T-helper 1 cell treated with Interleukin-12 subunit alpha and Interleukin-12 subunit beta and Interleukin-4 antibody, amounts not matched to agents 30 ng/mL and 1 ng/mL, for 36 hours (primary cell): ENCODE results near the gene NCOR2. TPM values are rescaled to one million over a fixed set of nuclear protein-coding genes. Genes with fewer than 3 reads are reported as not detected.

Source experiments
- intact Hi-C: fragments of 100-400 bp; cut with micrococcal nuclease; formaldehyde crosslinking; loops from one replicate; pipeline ENCODE4 v1.15.1; 2024
- total RNA-seq: library from RNA; stranded (reverse); gene quantifications from 2 replicates; pipeline ENCODE4 v1.2.3, GENCODE V29; 2022

The NCOR2 gene
- total RNA-seq, 1 donor from 2014 or later: 108 TPM

DNA sequence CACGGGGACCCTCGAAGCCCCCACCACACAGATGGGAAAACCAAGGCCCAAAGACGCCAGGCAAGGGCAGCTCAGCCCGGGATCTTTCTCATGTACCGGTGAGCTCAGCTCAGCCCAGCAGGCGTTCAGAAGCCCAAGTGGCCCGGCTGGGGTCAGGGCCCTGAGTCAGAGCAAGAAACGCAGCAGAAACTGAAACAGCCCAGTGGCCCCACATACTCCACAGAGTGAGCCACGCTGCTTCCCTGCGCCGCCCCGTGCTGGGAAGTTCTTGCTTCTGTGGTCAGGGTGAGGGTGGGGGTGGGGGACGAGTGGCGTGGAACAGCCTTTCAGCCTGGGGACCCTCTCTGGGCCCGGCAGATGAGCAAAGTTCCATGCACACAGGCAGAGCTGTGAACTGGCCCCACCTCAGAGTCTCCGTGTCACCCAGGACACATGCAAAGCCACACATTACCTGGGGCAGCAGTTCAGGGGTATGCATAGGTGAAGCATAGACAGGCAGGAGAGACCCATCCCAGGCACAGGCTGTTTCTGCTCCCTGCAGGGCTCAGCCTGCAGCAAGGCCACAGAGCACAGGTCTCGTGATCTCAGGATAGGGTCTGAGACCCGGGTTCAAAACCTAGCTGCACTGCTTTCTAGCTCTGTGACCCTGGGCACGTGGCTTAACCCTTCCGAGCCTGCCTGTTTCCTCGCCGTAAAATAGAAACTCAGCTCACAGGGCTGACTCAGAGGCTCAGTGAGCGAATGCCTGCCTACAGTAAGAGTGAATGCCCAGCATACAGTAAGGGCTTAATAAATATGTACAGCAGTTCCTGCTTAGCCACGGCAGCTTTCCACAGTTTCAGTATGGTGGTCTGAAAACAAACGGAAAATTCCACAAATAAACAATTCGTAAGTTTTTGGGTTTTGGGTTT, 21.6 kb downstream of the NCOR2 start:
- intact Hi-C loops: loop anchor here (1.0 to 5.0 kb wide), 3 partner anchors 21 to 168 kb away; no protein-coding TSS in a partner anchor

DNA sequence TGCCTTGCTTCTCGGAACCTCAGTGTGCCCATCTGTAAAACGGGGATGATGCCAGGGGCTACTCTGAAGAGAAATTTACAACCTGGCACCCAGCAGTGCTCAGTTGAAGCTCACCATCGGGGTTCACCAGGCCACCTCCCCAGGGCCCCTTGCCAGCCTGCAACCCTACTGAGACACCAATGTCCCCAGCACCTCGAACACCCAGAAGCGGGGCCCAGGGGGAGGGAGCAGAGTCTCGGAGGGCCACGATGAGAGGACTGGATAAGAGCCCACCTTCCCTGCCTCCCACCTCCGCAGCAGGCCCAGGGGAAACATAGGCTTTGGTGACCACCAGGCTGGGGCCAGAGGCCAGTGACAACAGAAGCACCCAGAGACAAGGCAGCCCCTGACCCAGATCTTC, 22.4 kb downstream of the NCOR2 start:
- intact Hi-C loops: loop anchor here (1.0 to 5.0 kb wide), 2 partner anchors 21 to 78 kb away; no protein-coding TSS in a partner anchor

DNA sequence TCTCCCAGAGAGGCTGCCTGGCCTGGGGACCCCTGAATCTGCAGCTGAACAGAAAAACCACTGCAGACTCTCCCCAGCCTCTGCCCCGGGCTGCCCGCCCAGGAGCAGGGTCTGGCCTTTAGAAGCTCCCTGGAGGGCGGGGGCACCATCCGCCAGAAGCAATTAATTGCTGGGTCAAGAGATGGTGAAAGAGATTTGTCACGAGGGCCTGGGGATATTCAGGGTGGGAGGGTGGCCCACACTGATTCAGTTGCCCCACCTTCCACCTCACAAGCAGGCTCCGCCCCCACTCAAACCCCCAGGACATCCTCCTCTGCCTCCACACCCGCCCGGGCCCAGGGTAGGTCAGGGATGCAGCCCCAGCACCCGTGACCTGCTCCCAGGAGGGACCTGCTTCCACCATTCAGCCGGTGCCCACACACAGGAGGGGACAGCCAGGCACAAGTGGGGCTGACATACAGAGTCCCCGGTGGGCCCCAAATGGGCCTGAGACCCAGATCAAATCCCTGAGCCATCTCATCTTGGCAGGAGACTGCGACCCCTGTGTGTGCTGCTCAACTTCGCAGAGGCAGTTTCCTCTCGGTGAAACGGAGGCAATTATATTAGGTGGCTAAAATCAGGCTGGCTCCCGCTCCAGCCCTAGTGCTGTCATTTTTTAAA, 23.0 kb downstream of the NCOR2 start:
- intact Hi-C loops: no loop called here

DNA sequence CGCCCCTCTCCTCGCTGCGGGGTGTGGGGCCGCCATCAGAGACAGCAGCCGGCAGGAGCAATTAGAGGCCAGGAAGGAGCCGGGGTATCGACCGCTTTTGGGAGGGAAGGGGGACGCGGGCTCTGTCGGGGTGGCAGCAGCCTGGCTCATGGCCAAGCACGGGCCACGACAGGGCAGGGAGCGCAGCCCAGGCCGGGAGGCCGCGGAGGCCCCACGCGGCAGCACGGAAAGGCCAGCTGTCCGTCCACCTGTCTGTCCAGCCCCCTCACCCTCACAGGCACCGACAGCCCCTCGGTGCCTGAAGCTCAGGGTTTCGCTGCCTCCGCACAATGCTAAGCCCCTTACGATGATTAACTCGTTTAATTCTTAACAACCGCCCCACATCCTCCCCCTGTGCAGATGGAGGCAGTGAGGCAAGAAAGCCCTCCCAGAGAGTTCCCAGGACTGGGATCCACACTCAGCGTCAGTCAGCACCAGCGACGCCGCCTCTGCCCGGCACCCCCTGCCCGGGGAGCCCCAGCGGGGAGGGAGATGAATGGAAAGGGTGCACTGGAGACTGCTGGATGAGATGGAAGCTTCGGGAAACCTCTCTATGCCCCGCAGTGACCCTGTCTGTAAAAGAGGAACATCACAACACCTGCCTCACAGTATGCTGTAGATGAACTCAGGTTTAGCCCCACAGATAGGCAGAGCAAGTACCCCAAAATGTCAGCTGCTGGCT, 23.7 kb downstream of the NCOR2 start:
- intact Hi-C loops: no loop called here

DNA sequence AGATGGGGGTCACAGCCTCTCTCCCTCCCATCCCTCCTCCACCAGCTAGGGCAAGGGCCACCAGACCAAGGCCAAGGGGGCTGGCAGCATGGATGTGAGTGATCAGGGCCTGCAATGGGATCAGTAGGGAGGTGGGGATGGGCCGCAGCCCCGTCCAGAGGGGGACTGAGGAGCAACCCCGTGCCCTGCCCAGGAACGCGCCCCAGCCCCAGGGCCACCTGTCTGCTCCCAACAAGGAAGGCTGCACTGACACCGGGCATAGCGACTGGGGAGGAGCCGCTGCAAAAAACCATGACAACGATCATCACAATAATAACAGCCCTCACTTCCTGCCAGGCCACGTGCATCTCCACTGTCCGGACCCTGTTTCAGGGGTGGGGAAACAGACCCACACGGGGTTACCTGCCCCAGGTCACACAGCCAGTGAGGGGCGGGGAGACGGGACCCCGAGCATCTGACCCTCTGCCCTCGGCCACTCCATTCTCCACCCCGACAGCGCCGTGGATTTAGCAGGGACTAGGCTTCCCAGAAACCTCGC, 24.3 kb downstream of the NCOR2 start:
- intact Hi-C loops: no loop called here

DNA sequence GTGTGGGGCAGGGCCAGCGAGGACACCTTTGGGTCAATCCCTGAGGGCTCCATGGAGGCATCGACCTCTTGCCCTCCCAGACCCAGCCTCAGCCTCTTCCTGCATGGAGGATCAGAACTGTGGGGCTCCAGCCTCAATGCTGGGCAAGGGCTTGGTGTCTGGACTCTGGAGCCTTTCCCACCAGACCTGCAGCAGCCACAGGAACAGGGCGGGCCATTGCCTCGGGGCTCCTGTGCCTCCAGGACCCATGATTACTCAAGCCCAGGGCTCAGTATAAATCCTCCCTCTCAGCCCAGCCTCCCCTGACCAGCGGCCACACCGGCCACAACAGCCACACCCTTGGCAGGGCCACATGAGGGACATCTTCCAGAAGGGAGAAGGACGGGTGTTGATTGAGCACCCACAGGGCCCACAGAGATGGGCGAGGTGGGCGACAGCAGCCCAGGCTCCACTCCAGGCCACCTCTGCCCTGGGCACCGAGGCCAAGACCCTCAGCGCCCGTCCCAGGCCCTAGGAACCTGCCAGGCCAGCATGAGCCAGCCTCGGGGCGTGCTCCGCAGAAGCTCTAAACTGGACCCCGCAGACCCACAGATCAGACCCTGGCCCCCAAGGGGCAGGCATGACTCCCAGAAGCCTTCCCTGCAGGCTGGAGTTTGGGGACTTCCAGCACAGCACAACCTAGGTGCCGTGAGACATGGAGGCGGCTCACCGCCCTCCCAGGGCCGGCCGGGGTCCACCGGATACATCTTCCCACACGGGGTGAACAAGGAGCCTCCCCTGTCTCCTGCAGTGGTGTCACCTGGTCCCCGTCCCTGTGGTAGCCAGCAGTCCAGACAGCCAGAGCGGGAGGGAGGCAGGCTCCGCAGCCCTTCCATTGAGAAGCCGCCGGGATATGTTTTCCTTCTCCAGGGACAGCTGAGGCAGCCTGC, 25.1 kb downstream of the NCOR2 start:
- intact Hi-C loops: no loop called here

DNA sequence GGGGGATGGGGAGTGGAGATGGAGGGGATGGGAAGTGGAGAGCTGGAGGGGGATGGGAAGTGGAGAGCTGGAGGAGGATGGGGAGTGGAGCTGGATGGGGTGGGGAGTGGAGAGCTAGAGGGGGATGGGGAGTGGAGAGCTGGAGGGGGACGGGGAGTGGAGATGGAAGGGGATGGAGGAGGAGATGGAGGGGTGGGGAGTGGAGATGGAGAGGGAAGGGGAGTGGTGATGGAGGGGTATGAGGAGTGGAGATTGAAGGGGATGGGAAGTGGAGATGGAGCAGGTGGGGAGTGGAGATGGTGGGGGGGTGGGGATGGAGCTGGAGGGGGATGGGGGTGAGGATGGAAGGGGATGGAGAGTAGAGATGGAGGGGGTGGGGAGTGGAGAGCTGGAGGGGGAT, 26.1 kb downstream of the NCOR2 start:
- intact Hi-C loops: no loop called here

DNA sequence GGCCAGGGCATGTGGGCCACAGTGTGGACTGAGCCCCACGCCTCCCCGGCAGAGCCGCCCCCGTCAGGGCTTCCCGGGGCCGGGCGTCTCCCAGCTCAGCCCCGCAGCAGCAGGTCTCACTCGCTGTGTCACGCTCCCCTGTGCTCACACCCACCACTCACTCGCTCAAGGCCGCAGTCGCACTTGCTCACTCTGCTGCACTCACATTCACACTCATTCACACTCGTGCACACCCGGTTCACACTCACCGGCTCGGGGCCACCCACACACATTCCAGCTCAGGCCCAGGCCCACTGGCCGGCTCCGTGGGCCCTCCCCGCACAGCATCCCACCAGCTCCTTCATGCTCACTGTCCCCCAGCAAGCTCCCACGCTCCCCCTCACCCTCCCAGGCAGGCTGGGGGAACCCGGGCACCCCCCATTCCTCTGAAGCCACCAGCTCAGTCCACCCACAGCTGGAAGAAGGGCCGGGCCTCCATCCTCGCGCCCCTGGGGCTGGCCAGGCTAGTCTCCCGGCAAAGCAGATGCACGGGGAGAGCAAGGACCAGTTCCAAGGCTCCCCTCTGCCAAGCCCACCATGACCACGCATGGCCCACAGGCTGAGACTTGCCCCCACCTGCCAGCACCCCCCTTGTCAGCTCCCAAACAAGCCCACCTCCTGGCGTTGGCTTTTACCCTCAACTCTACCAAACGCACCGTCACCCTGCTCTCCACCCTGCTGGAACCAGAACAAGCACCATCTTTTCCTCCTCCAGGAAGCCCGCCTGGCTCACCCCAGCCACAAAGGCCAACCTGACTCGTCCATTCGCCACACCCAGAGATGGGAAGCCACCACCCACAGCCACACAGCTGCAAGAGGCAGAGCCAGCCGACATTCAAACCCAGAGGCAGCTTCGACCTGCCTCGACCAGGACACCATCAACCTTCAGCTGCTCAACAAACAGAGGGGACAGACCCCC, 28.0 kb downstream of the NCOR2 start:
- intact Hi-C loops: no loop called here

DNA sequence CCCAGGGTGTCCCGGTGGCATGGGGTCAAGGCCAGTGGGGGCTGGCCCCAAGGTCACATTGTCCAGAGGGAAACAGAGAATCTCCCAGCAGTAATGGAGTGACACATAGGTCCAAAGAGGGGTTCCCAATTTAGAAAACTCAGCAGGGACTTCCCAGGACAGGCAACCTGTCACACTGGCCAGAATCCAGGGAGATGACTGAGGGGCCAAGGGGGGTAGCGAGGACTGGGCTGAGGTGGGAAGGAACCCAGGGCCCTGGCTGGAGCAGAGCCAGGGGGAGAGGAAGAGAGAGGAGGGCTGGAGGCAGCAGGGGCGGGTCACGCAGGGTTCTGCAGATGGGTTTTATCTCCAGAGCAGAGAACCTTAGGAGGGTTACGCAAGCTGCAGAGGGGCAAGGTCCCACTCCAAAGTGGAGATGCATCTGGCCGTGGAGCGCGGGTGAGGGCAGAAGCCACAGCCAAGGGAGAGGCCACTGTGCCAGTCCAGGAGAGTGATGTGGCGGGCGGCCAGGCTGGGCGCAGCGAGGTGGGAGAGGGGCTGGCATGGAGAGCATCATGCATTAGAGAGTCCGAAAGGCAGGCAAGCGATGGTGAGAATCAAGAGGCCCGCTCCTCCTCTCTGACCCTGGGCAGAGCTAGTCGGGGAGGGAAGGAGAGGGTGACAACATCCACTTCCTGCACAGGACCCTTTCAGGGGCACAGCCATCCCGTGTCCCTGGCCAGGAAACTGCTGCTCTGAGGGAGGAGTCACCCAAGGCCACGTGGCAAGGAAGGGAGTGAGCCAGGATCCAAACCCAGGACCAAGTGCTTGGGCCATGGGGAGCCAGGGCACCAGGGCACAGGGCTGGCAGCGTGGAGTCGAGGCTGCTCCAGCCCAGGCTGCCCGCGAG, 29.0 kb downstream of the NCOR2 start:
- intact Hi-C loops: no loop called here

DNA sequence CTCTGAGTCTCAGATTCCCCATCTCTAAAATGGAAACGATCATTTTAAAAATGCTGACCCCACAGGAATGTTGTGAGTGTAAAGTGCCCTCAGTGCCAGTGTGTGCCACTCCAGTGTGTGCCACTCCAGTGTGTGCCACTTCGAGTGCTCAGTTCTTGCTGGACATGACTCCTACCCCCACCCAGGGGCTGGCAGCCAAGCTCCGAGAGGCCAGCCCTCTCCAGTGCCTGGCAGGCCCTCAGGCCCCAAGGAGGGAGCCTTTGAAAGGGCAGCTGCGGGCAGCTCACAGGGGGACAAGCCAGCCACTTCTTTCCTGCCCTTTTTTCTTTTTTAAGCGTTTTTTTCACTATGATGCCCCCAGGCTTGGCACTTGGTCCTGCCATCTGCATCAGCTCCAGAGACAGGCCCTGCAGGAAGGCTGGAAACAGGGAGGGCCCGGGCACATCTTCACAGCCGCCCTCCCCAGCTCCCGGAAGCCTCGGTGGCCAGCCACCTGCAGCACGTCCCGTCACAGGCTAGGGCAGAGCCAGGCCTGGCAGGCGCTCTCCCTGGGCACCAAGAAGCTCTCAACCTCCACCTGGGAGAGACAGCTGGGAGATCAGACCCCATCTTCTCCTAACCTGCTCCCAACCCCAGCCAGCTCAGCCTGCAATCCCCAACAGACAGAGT, 29.8 kb downstream of the NCOR2 start:
- intact Hi-C loops: no loop called here

DNA sequence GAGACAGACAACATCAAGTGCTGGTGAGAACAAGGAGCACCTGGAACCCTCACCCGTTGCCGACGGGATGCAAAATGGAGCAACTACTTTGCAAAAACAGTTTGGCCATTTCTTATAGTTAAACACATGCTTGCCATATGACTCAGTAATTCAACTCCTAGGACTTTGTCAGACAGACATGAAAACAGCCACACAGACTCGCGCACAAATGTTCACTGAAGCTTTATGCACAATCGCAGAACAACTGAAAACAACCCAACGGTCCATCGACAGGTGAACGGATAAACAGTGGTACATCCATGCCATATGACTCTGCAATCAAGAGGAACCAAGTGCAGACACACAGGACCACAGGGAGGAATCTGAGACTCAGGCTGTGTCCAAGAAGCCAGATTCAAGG, 30.8 kb downstream of the NCOR2 start:
- intact Hi-C loops: no loop called here

DNA sequence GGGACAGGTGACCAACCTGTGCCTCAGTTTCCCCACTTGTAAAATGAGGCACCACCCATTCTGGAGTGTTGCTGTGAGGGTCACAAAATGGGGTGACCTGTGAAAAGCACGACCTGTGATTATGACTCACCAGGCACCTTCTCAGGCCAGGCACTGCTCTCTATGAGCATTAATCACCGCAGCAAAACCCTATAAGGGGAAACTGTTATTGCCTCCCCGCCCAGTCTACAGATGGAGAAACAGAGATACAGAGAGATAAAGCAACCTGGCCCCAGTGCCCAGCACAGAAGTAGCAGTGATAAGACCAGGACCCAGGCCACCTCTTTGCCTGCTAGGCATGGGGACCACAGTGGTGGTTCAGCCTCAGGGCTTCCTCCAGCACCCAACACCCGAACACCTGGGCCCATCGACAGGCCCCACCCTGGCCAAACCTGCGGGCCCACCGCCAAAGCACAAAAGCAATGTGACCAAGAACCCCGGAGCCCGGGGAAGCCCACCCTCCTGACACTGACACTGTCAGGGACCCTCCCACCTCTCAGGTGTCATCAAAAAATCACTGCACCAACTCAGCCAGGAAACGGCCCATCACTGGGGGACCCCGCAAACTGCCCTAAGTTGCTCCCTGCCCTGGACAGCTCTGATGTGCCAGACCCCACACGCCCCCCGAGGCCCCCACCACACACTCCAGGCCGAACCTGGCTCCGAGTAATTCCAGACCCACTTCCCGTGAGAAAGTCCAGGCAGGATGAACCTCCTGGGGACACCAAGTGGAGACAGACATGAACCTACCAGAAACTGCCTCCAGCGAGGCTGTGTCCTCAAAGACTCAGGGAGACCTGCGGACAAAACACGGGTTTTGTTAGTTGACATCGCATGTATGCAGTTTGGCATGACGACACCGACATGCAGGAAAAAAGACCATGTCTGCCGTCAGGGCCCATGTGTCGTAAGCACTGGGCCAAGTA, 32.4 kb downstream of the NCOR2 start:
- intact Hi-C loops: no loop called here

DNA sequence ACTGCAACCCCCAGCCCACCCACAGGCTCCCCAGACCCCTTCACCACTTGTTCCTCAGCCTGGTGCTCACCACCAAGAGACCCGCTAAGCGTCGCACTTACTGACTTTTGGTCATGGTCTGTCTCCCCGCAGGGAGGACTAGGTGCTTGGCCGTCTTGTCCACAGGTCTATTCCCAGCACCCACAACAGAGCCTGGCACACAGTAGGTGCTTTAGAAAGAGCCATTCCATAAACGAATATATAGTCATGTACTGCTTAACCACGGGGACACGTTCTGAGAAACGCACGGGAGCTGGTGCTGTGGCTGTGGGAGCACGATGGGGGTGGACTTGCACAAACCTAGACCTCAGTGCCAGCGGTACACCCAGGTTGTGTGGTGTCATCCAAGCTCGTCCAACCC, 34.0 kb downstream of the NCOR2 start:
- intact Hi-C loops: no loop called here

DNA sequence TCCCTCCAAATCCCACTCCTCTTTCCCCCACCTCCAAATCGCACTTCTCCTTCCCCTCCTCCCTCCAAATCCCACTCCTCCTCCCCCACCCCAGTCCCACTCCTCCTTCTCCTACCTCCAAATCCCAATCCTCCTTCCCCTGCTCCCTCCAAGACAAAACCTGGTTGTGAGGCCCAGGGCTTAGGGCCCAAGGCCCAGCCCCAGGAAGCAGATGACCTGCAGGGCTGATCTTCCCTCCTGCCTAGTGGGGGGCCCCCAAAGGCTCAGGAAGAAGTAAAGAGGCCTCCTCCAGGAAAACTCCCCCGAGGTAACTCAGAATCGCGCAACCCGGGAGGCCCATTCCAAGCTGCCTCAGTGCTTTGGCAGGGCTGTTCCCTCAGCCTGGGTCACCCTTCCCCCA, 34.4 kb downstream of the NCOR2 start:
- intact Hi-C loops: no loop called here

DNA sequence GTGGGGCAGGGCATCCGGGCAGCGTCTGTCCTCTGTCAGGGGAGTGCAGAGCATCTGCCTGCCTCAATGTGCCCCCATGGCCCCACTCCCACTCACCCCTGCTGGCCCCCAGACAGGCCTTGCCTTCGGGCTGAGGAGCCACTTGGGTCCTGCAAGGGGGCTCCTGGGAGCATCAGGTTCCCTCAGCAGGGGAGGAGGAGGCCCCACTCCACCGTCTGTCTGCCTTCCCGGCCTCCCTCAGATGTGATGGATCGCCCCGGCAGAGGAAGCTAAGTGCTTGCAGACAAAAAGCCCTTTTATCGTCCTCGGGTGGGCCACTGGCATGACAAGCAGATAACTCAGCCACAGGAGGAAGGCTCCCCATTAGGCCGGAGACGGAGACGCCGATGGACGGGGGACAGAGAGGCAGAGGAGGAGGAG, 35.1 kb downstream of the NCOR2 start:
- intact Hi-C loops: no loop called here

DNA sequence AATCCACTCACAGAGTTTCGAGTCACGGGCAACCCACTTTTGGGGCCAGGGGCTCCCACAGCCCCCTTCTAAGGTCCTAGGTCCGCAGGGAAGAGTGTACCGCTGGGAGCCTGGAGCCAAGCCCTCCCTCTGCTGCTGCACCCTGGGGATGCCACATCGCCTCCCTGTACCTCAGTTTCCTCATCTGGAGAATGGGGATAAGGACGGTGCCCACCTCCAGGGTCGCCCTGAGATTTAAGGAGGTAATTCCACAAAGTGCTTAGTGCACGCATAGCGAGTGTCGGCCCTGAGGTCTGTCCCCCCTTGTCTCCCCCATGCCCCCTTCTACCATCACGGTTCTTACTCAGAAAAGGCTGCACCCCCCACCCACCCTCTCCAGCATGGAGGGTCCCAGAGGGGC, 35.5 kb downstream of the NCOR2 start:
- intact Hi-C loops: no loop called here

DNA sequence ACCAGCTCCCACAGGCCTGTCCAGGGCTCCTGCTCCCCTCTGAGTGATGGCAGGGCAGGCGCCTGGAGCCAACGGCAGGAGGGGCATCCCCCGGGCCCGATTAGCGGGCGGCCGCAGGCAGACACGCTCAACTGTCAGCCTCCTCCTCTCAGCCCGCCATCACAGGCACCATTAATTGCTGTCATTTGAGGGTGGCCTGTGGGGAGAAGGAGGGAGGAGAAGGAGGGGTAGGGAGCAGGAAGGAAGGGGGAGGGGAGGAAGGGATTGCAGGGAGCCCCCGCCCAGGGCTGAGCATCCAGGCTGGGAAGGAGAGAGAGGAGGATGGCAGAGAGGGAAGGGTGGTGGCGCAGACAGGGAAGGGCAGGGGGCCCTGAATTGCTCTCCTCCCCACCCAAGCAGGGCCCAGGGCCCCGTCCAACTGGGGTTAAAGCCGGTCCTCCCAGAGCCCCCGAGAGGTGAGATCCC, 36.1 kb downstream of the NCOR2 start:
- intact Hi-C loops: no loop called here
